ENCODE measurements around the gene RUNX2.

RUNX2 gene

DNA sequence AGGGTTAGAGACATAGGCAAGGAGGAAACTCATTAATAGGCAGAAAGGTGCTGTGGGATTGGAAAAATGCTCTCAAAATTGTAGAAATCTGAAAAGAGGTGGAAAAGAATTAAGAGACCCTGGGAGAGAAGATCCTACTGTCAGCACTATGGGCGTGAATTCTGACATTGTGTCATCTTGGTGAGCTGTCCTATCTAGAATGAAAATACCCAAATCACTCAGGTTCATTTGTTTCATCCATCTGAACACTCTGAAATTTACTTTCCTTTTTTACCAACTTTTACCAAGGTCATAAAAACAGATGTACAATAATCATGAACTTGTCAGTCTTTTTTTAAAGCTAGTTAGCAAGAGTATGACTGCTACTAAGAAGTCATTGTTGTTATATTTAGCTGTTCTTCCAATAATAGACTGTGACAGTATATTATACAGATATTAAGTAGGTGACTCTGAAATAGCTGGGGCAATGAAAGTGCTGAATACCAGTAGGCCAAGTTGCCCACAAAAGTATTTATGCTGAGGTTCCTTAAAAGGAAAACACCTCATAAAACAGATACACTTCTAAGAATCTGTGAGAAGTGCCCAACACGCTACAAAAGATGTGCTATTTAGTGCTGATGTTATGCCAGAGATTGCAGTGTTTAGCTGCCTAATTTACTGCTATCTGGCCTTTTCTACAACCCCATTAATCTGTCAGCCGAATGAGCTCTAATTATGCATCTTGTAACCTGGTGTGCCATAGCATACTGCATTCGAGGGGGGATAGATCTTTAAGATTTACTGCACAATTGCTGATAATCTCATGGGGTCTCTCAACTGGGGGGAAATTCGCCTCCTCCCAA, 267.1 kb downstream of the RUNX2 start:
- DNase-seq, result no peak

DNA sequence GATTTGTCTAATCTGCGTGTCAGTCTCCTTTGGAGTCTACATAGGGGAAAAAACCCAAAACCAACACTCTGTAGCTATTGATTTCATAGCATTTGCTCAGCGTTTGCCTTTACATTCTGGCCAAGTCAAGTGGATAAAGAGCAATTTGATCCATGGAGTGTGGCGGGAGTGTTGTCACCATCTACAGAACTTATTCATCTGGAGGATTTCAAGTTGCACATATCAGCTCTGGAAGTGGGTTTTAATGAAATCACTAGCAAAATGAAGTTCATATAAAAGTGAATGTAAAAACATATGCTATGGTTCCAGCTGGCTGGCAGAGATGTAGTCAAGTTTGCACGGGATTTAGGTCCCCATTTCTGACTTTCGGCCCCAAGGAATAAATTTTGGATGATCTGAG, 269.3 kb downstream of the RUNX2 start:
- DNase-seq, result no peak

DNA sequence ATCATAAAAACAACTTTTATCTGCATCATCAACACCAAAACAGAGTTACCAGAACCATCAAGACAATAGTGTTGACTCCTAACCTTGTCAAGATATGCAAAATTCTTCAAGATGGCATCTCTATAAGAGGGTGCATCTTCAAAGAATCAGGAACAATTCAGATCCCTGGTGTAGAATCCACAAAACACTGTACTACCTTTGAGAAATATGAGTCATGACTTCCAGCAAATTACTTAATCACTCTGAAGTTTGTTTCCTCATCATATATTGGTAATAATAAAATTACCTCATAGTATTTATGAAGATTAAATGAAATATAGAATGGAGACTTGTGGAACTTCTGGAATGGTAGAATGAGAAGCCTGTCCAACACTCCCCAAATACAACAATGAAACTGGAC, 270.9 kb downstream of the RUNX2 start:
- no peak for DNase-seq

- no peak for DNase-seq
Measured at GRCh38 chr6:45605971-45606370, 277.8 kb downstream of the RUNX2 start.

DNA sequence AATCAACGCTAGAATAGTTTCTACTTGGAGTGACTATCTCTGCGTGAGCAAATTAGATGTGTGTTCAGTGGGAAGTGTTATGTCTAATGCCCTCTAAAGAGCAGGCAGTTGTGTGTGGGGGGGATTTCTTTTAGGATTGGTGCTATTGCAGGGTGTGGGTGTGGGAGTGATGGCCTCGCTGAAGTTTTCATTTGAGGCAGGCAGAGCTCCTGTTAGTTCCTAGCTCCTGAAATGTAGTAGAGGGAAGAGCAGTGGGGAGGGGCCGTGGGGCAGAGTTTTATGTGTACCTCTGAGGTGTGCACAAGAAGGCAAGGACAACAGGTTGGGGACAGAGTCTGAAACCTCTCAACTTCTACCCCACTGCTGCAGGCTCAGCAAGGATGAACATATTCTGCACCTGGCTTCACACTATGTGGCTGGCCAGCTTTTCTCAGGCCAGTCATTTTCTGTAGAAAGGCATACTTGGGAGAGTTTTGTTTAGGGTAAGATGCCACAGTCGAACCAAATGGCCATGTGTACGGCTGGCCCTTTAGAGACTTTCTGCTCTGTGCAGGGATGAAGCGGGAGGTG, 278.8 kb downstream of the RUNX2 start:
- DNase-seq, result no peak

DNA sequence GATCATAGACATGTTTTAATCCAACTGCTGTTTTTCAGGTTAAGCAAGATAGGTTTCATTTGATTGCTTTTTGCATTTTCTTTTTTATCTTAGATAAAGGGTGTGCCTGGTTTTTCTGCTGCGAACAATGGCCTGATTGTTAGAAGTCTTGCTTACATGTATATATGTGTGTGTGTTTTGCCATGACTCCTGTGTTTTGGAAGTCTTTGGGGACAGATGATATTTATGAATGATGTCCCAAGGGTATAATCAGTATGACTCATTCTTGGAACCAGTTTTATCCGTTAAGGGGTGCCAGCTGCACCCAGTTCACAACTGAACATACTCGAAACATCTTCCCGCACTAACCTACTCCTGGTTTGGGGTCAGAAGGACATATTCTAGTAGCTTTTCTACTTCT, 279.7 kb downstream of the RUNX2 start:
- DNase-seq, result no peak

DNA sequence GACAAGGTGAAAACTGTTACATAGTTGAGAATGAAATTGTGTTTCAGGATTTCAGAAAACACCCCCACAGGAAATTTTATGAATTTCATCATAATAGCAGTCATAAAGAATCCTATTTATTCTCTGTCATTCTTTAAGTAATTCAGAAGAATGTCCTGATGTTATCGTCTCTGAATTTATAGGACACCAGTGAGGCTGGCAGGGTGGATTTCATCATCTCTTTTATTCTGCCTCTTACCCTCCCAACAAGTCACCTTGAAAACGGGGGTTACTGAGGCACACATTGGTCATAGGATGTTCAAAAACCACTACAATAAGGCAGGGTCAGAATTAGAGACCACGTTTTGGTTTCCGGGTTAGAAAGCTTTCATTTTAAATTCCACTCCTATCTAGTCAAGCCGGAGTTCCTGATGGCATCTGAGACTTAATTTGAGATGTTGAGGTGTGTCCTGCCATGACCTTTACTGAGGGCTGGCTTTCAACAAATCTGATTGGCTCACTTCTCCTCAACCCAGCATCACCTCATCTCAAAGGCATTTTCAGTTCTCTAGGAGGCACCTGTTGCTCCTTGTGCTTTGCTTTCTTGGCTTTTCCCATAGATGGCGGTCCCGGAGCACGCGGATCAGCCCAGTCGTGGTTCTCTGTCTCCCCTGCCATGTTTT, 280.3 kb downstream of the RUNX2 start:
- DNase-seq, result no peak

GRCh38 chr6:45609141-45609638, 281.1 kb downstream of the RUNX2 start:
- DNase-seq, result no peak

- no peak for DNase-seq
Measured at GRCh38 chr6:45610374-45610773, 282.2 kb downstream of the RUNX2 start.

DNA sequence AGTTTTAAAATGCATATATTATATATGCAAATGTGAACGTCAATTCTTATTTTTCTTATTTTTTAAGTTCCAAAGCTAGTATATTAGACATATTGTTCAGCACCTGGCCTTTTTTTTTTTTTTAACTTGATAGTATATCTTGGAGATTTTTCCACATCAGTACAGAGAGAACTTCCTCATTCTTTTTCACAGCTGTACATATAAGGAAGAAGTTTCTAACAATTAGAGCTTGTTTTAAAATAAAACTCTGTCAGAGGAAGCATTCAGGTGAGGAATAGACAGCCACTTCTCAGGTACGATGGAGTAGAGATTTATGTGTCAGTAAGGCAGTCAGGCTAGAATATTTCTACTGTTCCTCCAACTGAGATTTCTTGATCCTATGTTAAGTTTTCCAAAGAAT, 282.7 kb downstream of the RUNX2 start:
- DNase-seq, result no peak

DNA sequence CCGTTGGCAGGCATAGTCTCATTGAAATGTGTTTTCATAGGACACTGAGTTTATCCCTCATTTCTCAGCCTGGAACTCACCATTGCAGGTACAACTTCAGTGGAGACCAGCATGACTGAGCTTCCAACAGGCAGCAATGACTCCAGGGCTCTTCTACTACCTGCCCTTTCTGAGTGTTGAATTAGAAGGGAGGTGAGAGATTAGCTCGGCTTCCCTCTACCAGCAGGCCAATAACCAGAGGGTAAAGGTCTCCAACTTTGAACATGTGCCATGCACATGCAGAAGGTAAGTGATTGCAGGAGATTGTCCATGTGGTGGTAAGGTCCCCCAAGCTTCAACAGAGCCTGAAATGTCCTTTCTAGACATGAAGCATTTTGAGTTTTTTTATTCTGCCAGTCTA, 283.4 kb downstream of the RUNX2 start:
- DNase-seq, result no peak

DNA sequence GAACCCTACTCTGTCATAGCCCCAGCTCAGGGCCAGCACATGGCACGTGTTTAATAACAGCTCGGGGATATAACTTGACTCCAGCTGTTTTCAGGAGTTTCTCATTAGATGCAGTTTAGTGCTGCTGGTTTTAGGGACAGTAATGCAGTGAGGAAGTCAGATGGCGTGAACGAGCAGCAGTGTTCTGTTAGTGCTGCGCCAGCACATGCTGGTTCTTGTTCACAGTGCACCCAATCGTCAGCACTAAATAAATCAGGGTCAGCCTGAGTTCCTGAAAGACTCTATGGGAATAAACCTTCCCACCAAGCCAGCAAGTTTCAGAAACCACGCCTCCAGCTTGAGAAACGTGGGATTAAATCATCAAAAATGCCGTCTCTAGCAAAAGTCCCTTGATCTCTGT, 285.5 kb downstream of the RUNX2 start:
- DNase-seq, result no peak

- DNase-seq, result no peak
Measured at GRCh38 chr6:45614488-45615285, 286.6 kb downstream of the RUNX2 start.

DNA sequence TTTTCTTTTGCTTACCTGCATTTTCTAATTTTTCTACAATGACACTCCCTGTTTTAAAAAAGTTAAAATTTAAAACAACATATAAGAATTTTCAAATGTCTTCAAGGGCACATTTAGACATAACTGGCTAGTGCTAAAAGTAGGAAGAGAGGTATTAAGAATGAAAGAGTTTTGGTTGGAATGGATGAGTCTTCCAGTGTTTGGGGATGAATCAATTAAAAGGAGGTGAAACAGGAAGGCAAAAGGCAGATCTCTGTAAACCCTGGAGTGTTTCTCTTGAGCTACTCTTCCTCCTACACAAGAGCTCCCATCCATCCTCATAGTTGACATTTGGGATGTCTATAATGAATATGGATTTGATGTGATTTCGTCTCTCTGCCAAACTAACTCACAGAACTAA, 288.1 kb downstream of the RUNX2 start:
- DNase-seq, result no peak

DNA sequence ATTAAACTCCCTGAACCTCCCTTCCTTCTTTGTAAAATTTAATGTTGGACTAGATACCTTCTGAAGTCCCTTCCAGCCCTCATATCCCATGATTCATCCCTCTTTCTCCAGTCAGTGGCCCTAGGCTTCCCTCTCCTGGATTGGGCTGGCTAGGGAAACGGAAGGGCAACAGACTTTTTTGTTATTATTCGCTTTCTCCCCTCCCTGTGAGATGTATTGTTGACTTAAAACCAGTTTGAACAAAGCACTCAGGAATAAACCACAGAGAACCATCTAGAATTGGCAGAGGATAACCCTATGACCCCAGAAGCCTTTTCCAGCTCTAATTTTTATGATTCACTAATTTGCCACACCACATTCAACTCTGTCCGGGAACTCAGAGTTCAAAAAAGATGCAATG, 289.3 kb downstream of the RUNX2 start:
- DNase-seq, result no peak

GRCh38 chr6:45618259-45618658, 290.1 kb downstream of the RUNX2 start:
- no peak for DNase-seq

DNA sequence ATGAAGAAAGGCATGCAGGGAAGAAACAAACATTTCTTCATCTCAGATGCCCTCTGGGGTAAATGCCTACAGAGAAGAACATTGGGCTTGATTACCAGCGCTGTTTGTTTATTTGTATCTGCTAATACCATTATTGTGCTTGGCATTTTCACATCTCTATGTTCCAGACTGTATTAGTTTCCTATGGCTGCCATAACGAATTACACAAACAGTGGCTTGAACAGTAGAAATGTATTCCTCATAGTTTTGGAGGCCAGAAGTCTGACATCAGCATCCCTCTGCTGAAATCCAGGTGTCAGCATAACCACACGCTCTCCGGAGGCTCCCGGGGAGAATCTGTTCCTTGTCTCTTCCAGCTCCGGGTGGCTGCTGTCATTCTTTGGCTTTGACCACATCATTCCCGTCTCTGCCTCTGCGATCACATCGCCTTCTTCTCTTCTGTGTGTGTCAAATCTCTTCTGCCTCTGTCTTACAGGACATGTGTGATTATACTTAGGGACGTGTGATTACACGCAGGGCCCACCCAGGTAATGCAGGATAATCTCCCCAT, 291.2 kb downstream of the RUNX2 start:
- DNase-seq, result no peak

GRCh38 chr6:45619994-45620471, 291.9 kb downstream of the RUNX2 start:
- DNase-seq, result no peak

GRCh38 chr6:45624228-45624627, 296.1 kb downstream of the RUNX2 start:
- no peak for DNase-seq

DNA sequence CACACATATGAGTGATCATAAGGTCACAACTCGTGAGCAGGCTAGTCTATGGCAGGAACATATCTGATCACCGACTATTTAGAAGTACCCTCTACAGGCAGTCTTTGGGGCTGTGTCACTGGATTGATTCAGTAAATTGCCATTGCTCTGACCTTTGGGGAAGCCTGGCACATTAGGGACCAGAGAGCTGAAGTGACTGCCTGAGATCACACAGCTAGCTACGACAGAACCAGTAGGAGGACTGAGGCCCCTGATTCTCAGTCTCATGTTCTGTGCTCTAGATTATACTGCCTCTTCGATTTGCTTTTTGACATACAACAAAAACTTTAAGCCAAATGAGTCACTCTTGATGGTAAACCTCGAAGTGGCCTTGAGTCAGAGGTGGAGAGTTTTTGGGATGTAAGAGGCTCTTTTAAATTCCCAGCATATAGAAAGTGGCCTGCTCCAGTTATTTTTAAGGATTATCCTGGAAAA, 297.1 kb downstream of the RUNX2 start:
- no peak for DNase-seq

DNA sequence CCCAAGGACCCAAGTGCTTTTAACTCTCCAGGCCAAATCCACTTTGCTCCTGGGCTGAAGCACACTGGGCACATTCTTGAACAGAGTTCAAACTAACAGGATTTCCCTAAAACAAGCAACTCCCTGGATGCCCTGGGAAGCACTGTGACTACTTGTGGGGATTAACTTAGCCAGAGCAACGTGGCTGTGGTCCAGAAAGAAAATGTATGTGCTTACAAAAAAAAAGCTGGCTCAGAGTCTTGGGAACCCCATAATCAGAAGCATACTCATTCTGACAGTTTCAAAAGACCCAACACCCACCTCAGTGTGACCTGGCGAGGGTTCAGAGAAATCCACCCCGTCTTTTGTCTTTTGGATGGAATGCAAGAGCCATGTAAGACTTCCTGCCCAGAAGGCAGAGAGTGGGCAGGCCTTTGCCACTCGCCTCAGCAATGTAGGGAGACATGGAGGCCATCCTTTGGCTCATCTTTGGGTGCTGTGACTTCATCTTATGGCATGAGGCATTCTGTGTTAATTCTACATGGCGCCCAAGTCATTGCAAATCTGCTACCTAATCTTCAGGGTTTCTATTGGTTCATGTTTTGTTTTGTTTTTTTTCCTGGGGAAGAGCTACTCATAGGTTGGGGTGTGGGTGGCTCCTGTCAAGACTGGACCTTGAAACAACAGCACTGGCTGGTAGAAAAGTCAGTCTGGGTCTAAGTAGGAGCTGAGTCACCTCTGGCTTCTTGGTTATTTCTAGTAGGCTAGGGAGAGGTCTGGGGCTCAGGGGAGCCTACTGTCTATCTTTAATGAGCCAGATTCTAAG, 298.2 kb downstream of the RUNX2 start:
- DNase-seq, result no peak

- DNase-seq, result no peak
Measured at GRCh38 chr6:45630314-45630713, 302.2 kb downstream of the RUNX2 start.
